GM18873 (cell line): ENCODE data around the gene DCAF5.

Experiments used
- ATAC-seq: cut with Tn5 transposase; IDR thresholded peaks from one replicate; pipeline ENCODE4 v1.9.1; 2021; ENCODE audit warnings: mild to moderate bottlenecking, moderate library complexity, moderate number of reproducible peaks; ENCODE audit not compliant: unreplicated experiment, low FRiP score

Gene DCAF5

GRCh38 chr14:69105326-69105725, 47.6 kb downstream of the DCAF5 start:
- ATAC-seq = no peak

- no peak for ATAC-seq
Observed at GRCh38 chr14:69101331-69101826, 51.5 kb downstream of the DCAF5 start.

DNA sequence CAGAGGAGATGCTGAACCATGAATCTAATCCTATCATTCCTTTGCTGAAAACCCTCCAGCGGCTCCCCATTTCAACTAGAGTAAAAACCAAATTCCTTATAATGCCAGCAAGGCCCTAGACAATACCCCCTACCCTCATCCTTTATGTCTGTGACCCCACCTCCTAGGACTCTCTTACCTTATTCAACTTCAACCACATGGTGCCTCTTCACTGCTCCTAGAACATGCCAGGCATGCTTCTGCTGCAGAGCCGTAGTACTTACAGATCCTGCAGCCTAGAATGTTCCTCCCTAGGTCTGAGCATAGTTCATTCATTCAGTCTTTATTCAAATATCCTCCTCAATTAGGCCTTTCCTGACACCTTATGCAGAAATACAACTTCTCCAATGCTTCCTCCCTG, 54.9 kb downstream of the DCAF5 start:
- ATAC-seq = no peak

- no peak for ATAC-seq
Observed at GRCh38 chr14:69096781-69097475, 56.0 kb downstream of the DCAF5 start.

- ATAC-seq = no peak
Observed at GRCh38 chr14:69096246-69096645, 56.7 kb downstream of the DCAF5 start.

DNA sequence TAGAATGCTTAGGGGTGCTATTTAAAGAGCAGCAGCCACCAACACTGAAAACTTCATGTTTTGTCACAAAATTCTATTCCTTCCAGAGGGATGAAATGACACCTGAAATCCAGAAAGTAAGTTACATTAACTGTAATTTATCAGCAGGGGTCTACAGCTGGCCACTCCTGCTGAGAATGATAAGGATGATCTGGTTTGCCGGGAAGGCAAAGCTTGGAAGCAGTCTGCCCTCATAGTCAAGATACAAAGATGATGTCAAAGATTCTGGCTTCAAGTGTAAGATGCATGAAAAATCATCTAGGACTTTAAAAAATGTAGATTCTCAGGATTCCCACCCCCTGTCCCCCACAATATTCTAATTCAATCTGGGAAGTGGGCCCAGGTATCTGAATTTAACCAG, 58.4 kb downstream of the DCAF5 start:
- no peak for ATAC-seq

DNA sequence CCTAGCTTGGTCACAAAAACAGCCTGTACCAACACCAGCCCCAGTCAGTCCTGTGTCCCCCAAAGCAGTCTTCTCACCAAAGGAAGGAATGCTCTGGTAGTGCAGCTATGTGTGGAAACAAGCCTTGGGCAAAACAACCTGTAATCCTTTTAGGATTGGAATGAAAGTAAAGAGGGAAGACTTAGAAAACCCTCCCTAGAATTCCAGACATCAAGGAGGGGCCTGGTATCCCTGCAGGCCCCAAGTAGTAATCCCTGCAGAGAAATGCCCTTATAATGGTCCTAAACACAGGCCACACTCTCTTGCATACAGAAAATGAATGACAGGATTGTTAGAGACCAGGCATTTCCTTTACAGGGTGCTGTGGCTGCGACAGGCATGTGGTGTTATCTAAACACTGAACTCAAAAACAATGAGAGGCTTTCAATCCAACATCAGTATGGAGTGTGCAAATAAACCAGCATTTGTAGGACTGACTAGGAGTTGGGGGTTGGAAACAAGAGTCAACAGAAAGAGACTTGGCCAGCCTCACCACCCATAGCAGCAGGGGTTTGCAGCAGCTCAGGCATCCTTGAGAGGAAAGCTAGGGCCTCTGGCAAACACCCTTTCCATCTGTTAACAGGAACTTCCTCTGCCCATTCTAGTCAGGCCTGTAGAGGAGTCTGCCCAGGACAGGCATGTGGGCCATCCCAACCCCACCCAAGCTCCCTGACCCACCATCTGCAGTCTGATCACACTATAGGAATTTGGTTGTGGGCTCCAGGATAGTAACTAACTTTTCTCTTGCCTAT, 59.1 kb downstream of the DCAF5 start:
- no peak for ATAC-seq

DNA sequence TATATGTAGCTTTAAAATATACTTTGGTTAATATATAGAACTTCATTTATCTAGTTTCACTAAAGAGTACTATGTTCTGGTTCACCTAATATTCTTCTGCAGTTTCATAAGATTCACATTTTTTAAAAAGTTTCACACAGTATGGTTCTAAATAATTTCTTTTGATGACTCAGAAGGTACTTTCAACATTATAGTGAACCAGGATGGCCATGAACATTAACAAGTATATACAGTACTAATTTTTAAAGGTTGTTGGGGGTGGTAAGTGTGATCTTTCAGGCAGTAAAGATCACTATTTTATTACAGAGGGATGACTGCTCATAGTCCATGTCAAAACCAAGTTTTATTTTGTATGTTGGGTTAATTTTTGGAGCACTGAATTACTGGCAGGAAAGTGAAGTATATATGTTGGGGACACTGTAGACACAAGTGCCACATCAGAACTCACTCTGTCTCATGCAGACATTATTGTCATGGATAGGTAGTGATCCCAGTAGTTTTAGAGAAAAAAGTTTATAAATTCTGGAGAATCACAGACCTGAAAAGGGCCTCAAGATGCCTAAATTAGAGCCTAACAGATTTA, 60.0 kb downstream of the DCAF5 start:
- no peak for ATAC-seq

- ATAC-seq = no peak
Observed at GRCh38 chr14:69091695-69092094, 61.2 kb downstream of the DCAF5 start.

GRCh38 chr14:69091006-69091405, 61.9 kb downstream of the DCAF5 start:
- ATAC-seq = no peak

GRCh38 chr14:69090187-69090789, 62.6 kb downstream of the DCAF5 start:
- no peak for ATAC-seq

DNA sequence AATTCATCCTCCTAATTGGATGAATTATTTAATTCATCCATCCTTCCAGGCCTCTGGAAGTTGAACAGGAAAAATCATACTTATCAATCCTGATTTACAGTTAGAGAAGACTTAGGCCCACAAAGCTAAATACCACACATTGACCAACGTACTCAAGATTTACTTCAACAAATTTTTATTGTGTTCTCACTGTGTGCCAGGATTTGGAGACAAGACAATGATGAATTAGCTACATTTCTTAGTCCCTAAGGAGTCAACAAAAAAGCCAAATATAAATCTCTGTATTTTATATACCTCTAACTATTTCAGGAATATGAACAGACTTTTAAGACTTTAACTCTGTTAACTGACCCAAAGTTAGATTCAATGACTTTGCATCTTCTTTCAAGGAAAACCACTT, 63.9 kb downstream of the DCAF5 start:
- no peak for ATAC-seq

- ATAC-seq = no peak
Observed at GRCh38 chr14:69088586-69088985, 64.3 kb downstream of the DCAF5 start.

- no peak for ATAC-seq
Observed at GRCh38 chr14:69087061-69087461, 65.9 kb downstream of the DCAF5 start.

- no peak for ATAC-seq
Observed at GRCh38 chr14:69086537-69086936, 66.4 kb downstream of the DCAF5 start.

DNA sequence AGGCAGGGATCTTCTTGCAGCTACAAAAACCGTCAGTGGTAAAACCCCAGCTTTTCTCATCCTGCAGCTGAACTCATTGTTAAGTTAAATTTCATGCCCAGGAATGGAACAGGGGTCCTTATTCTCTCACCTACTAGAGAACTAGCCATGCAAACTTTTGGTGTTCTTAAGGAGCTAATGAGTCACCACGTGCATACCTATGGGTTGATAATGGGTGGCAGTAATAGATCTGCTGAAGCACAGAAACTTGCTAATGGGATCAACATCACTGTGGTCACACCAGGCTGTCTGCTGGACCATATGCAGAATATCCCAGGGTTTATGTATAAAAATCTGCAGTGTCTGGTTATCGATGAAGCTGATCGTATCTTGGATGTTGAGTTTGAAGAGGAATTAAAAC, 68.9 kb downstream of the DCAF5 start:
- ATAC-seq = no peak

GRCh38 chr14:69083181-69083580, 69.7 kb downstream of the DCAF5 start:
- no peak for ATAC-seq

DNA sequence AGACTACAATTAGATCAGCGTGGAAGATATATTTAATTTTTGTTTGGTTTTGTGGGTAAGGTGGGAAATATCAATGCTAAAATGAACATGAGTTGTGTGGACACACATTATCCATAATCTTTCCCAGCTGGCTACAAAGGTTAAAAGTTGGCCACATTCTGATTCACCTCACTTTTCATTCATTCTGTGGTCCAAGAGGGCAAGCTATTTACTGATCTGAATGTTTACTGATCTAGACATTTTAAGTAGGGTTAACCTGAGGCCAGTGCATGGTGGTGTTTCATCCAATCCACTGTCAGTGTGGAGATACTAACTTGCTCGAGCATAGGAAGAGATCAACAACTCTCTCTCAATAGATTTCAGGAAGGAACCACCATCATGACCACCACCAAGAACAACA, 71.6 kb downstream of the DCAF5 start:
- ATAC-seq = no peak

DNA sequence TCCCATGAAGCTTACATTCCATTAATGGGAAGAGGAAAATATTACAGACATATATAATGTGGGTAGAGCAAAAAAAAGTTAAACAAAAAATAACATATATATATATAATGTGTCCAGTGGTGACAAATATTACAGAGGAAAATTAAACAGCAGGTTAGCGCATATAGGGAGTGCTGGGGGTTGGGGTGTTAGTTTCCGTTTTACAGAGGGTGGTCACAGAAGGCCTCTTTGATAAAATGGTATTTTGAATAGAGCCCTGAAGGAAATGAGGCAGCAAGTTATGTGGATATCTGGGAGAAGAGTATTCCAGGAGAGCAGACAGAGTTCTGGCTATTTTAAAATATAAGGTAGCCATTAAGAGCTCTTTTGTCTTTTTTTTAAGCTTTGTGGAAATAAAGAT, 73.2 kb downstream of the DCAF5 start:
- ATAC-seq = no peak

DNA sequence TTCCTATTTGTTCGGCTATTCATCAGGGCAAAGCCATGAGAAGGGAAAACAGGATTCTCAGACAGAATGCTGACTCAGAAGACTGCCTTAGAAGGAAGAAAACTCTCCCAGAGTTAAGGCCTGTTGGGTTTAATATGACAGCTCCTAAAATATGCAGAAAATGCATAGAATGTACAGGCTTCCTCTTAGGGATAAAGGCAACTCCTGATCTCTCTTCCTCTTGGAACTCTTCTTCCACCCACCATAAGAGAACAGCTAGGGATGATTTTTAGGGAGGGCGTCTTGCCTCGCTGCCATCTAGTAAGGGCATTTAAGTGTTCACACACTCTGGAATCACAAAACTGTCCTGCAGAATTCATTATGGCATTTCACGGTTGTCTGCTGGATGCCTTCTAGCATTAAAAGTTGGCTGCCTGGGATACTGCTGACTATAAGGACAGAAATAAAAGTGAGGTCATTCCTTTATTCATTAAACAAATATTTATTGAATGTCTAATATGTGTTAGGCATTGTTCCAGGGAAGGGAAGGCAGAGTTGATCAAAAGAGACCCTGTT, 73.7 kb downstream of the DCAF5 start:
- no peak for ATAC-seq

- no peak for ATAC-seq
Observed at GRCh38 chr14:69077841-69078240, 75.1 kb downstream of the DCAF5 start.
